CD4-positive, CD25-positive, alpha-beta regulatory T cell (primary cell): ENCODE measurements around the gene SLC6A9. TPM values are rescaled to one million over a fixed set of nuclear protein-coding genes. Genes with fewer than 3 reads are reported as not detected.

Experiments
- ATAC-seq, 2 donors: fragments of 150-1000 bp; cut with Tn5 transposase; one replicate each; pipeline ENCODE4 v1.10.0; 2021; ENCODE audit warnings: low read depth in 2 of 2, moderate number of reproducible peaks in 2 of 2, moderate library complexity in 1 of 2
- DNase-seq, 3 donors: peaks; one replicate each; pipeline versions ENCODE4 v3.0.0 to v3.0.0-alpha.2; 2012 to 2022; ENCODE audit warnings: mixed read lengths in 1 of 3
- H3K27ac ChIP-seq: one replicate; pipeline ENCODE4 v1.7.0; 2013; ENCODE audit warnings: mild to moderate bottlenecking, low read length; ENCODE audit not compliant: insufficient read depth, poor library complexity, severe bottlenecking
- H3K27me3 ChIP-seq: one replicate; pipeline ENCODE4 v1.7.0; 2013; ENCODE audit warnings: low read length; ENCODE audit not compliant: control insufficient read depth, insufficient read depth
- H3K36me3 ChIP-seq: one replicate; pipeline ENCODE4 v1.7.0; 2013; ENCODE audit warnings: mild to moderate bottlenecking, low read length, moderate library complexity; ENCODE audit not compliant: control insufficient read depth, insufficient read depth
- H3K4me1 ChIP-seq: 2 replicates; pipeline ENCODE4 v1.7.0; 2013; ENCODE audit warnings: mild to moderate bottlenecking, low read length; ENCODE audit not compliant: insufficient read depth, control insufficient read depth, poor library complexity, severe bottlenecking
- H3K4me3 ChIP-seq: one replicate; pipeline ENCODE4 v1.7.0; 2013; ENCODE audit warnings: low read depth, mild to moderate bottlenecking, low read length, moderate library complexity
- H3K9me3 ChIP-seq, 2 experiments: 1 replicate in 1 of 2; 2 replicates in 1 of 2; pipeline ENCODE4 v1.7.0; 2013; ENCODE audit warnings: low read length in 2 of 2, mild to moderate bottlenecking in 1 of 2, moderate library complexity in 1 of 2; ENCODE audit not compliant: control insufficient read depth in 2 of 2
- H3K27ac Mint-ChIP-seq, 3 donors: one replicate each; pipeline ENCODE4 v1.8.0; 2020 to 2022; ENCODE audit warnings: mild to moderate bottlenecking in 3 of 3, mixed read lengths in 3 of 3, moderate library complexity in 2 of 3
- H3K27me3 Mint-ChIP-seq: one replicate; pipeline ENCODE4 v1.8.0; 2022; ENCODE audit warnings: mild to moderate bottlenecking, mixed read lengths
- H3K36me3 Mint-ChIP-seq: one replicate; pipeline ENCODE4 v1.8.0; 2020; ENCODE audit warnings: mixed read lengths
- H3K4me1 Mint-ChIP-seq, 4 donors: one replicate each; pipeline ENCODE4 v1.8.0; 2020 to 2022; ENCODE audit warnings: mixed read lengths in 4 of 4, mild to moderate bottlenecking in 1 of 4
- H3K4me3 Mint-ChIP-seq, 4 donors: one replicate each; pipeline ENCODE4 v1.8.0; 2020 to 2022; ENCODE audit warnings: mild to moderate bottlenecking in 4 of 4, mixed read lengths in 4 of 4, moderate library complexity in 3 of 4
- H3K9me3 Mint-ChIP-seq, 7 donors: one replicate each; pipeline ENCODE4 v1.8.0; 2020 to 2022; ENCODE audit warnings: mixed read lengths in 7 of 7, mild to moderate bottlenecking in 3 of 7, moderate library complexity in 2 of 7
- polyA plus RNA-seq, 4 donors: library from polyadenylated mRNA; unstranded; fragments of 300-500 nt; fragmentation: Illumina TruSeq; gene quantifications; one replicate each; pipeline ENCODE4 v1.2.3, GENCODE V29; 2021
- total RNA-seq: library from RNA; stranded (reverse); gene quantifications from one replicate; pipeline ENCODE4 v1.2.3, GENCODE V29; 2022

Gene SLC6A9
- 0.20 TPM for total RNA-seq
- under 1 TPM in 1 of 4 donors, not detected in 3; 0.07 TPM for polyA plus RNA-seq

GRCh38 chr1:44031252-44032169, at the start of gene SLC6A9:
Gene SLC6A9, minus strand, starts transcription at chr1:44031462. Its CDS starts 7,185 bp downstream, at chr1:44024277.
- ATAC-seq (no peak), DNase-seq (peak in 1 of 3 donors; percentile 32)
- Histone ChIP-seq H3K27ac (peak within 1 kb of the TSS; percentile 79), H3K27me3 (no peaks in the 10 kb centered on the region), H3K9me3 (no peaks in the 10 kb centered on the region), H3K36me3 (no peaks in the 10 kb centered on the region), H3K4me1 (peaks cover 11% of the 10 kb centered on the region), H3K4me3 (no peak within 1 kb of the TSS)
- peak within 1 kb of the TSS; percentile 15 to 87 (median 77) for H3K27ac Mint-ChIP-seq
- H3K4me3 Mint-ChIP-seq = peak within 1 kb of the TSS; percentile 55 to 91 (median 88)
- H3K9me3 Mint-ChIP-seq = no peaks in the 10 kb centered on the region
- no peaks in the 10 kb centered on the region for H3K36me3 Mint-ChIP-seq
- H3K27me3 Mint-ChIP-seq = peaks cover 5% of the 10 kb centered on the region
- peaks cover 0 to 33% (median 6%) of the 10 kb centered on the region in 4 donors for H3K4me1 Mint-ChIP-seq

GRCh38 chr1:44079566-44079965, 48.3 kb upstream of the SLC6A9 start:
- Mint-ChIP-seq H3K9me3 (no peaks in the 10 kb centered on the region), H3K36me3 (no peaks in the 10 kb centered on the region), H3K4me3 (no peak overlapping the region), H3K27ac (peak overlapping the region in 1 of 3 donors; percentile 85), H3K4me1 (no peaks in the 10 kb centered on the region), H3K27me3 (peaks cover 26% of the 10 kb centered on the region)
- H3K36me3 ChIP-seq = no peaks in the 10 kb centered on the region
- no peak for DNase-seq
- no peak for ATAC-seq
- H3K9me3 ChIP-seq = no peaks in the 10 kb centered on the region
- H3K4me1 ChIP-seq = no peaks in the 10 kb centered on the region
- no peak overlapping the region for H3K27ac ChIP-seq
- H3K4me3 ChIP-seq = no peak overlapping the region
- peaks cover 5% of the 10 kb centered on the region for H3K27me3 ChIP-seq

GRCh38 chr1:44078104-44078503, 46.8 kb upstream of the SLC6A9 start:
- no peaks in the 10 kb centered on the region for H3K36me3 ChIP-seq
- no peak overlapping the region for H3K4me3 ChIP-seq
- Mint-ChIP-seq H3K4me3 (no peak overlapping the region), H3K27me3 (peaks cover 30% of the 10 kb centered on the region), H3K27ac (no peak overlapping the region), H3K9me3 (peaks cover 0 to 2% (median 0%) of the 10 kb centered on the region in 7 donors), H3K36me3 (no peaks in the 10 kb centered on the region), H3K4me1 (peaks cover 0 to 5% (median 0%) of the 10 kb centered on the region in 4 donors)
- DNase-seq (no peak), ATAC-seq (no peak)
- H3K27me3 ChIP-seq = peaks cover 5% of the 10 kb centered on the region
- H3K4me1 ChIP-seq = no peaks in the 10 kb centered on the region
- no peak overlapping the region for H3K27ac ChIP-seq
- H3K9me3 ChIP-seq = no peaks in the 10 kb centered on the region

- Histone ChIP-seq H3K27ac (no peak overlapping the region), H3K27me3 (peaks cover 5% of the 10 kb centered on the region), H3K4me1 (no peaks in the 10 kb centered on the region), H3K36me3 (no peaks in the 10 kb centered on the region), H3K9me3 (no peaks in the 10 kb centered on the region), H3K4me3 (no peak overlapping the region)
- Mint-ChIP-seq H3K36me3 (no peaks in the 10 kb centered on the region), H3K27me3 (peaks cover 30% of the 10 kb centered on the region), H3K27ac (no peak overlapping the region), H3K9me3 (peaks cover 0 to 4% (median 0%) of the 10 kb centered on the region in 7 donors), H3K4me3 (no peak overlapping the region), H3K4me1 (peaks cover 0 to 5% (median 0%) of the 10 kb centered on the region in 4 donors)
- DNase-seq (no peak), ATAC-seq (no peak)
Observed at GRCh38 chr1:44077421-44077820, 46.2 kb upstream of the SLC6A9 start.

- Histone ChIP-seq H3K4me1 (no peaks in the 10 kb centered on the region), H3K9me3 (no peaks in the 10 kb centered on the region), H3K27me3 (no peaks in the 10 kb centered on the region), H3K36me3 (no peaks in the 10 kb centered on the region), H3K4me3 (no peak overlapping the region), H3K27ac (no peak overlapping the region)
- no peak overlapping the region for H3K27ac Mint-ChIP-seq
- peaks cover 33% of the 10 kb centered on the region for H3K27me3 Mint-ChIP-seq
- H3K4me1 Mint-ChIP-seq = peaks cover 0 to 5% (median 0%) of the 10 kb centered on the region in 4 donors
- H3K36me3 Mint-ChIP-seq = no peaks in the 10 kb centered on the region
- no peak overlapping the region for H3K4me3 Mint-ChIP-seq
- ATAC-seq (no peak), DNase-seq (no peak)
- peaks cover 0 to 4% (median 0%) of the 10 kb centered on the region in 7 donors for H3K9me3 Mint-ChIP-seq
Observed at GRCh38 chr1:44076066-44076465, 44.8 kb upstream of the SLC6A9 start.

- Histone ChIP-seq H3K27ac (no peak overlapping the region), H3K4me1 (no peaks in the 10 kb centered on the region), H3K9me3 (no peaks in the 10 kb centered on the region), H3K27me3 (no peaks in the 10 kb centered on the region), H3K4me3 (no peak overlapping the region), H3K36me3 (no peaks in the 10 kb centered on the region)
- Mint-ChIP-seq H3K27ac (no peak overlapping the region), H3K36me3 (no peaks in the 10 kb centered on the region), H3K27me3 (peaks cover 29% of the 10 kb centered on the region), H3K4me1 (peaks cover 0 to 5% (median 0%) of the 10 kb centered on the region in 4 donors), H3K4me3 (no peak overlapping the region), H3K9me3 (peaks cover 0 to 4% (median 0%) of the 10 kb centered on the region in 7 donors)
- ATAC-seq (no peak), DNase-seq (no peak)
Observed at GRCh38 chr1:44074415-44074814, 43.2 kb upstream of the SLC6A9 start.

GRCh38 chr1:44073528-44073927, 42.3 kb upstream of the SLC6A9 start:
- no peak for DNase-seq
- no peak overlapping the region for H3K27ac ChIP-seq
- Mint-ChIP-seq H3K9me3 (peaks cover 0 to 4% (median 0%) of the 10 kb centered on the region in 7 donors), H3K36me3 (no peaks in the 10 kb centered on the region), H3K4me3 (peak overlapping the region in 1 of 4 donors; percentile 2), H3K27ac (no peak overlapping the region), H3K27me3 (peaks cover 30% of the 10 kb centered on the region), H3K4me1 (peaks cover 0 to 5% (median 0%) of the 10 kb centered on the region in 4 donors)
- no peak for ATAC-seq
- H3K9me3 ChIP-seq = no peaks in the 10 kb centered on the region
- H3K36me3 ChIP-seq = no peaks in the 10 kb centered on the region
- H3K4me1 ChIP-seq = no peaks in the 10 kb centered on the region
- no peaks in the 10 kb centered on the region for H3K27me3 ChIP-seq
- no peak overlapping the region for H3K4me3 ChIP-seq
